K562 (cell line): ENCODE measurements around the gene MTREX.

ENCODE experiments used
- ADNP ChIP-seq: fragments of 200-800 bp; sonication (Bioruptor generic); IDR thresholded peaks from 2 replicates; pipeline ENCODE4 v1.6.1; 2016; ENCODE audit warnings: missing genetic modification characterization, missing compliant biosample characterization
- DDX20 ChIP-seq: fragments of 450-650 bp; IDR thresholded peaks from 2 replicates; pipeline ENCODE4 v1.6.1; 2016; ENCODE audit warnings: missing genetic modification characterization, low read depth, mild to moderate bottlenecking, missing compliant biosample characterization, moderate library complexity
- EP300 ChIP-seq: IDR thresholded peaks from 2 replicates; pipeline ENCODE4 v1.6.1; 2012; ENCODE audit warnings: low read length, improper control_type of control experiment
- ETV5 ChIP-seq: sonication (generic); formaldehyde crosslinking; IDR thresholded peaks from 2 replicates; pipeline ENCODE4 v1.4.0; 2020; ENCODE audit warnings: low read depth, mild to moderate bottlenecking, missing genetic modification reagents
- FUS ChIP-seq: fragments of 200-400 bp; formaldehyde crosslinking; optimal IDR thresholded peaks from 2 replicates; pipeline ENCODE3; 2017; ENCODE audit warnings: low read depth, low read length
- GATAD2A ChIP-seq: fragments of 450-650 bp; IDR thresholded peaks from 2 replicates; pipeline ENCODE4 v1.6.1; 2017
- MYC ChIP-seq, 2 experiments: fragments of 250-450 bp in 1 of 2; sonication (Bioruptor Pico) in 1 of 2; IDR thresholded peaks; 2 replicates each; pipeline versions ENCODE4 v1.5.1 to v1.6.1; 2012 to 2021; ENCODE audit warnings: low read depth in 2 of 2, borderline replicate concordance in 1 of 2, improper control_type of control experiment in 1 of 2, low read length in 1 of 2, mild to moderate bottlenecking in 1 of 2, moderate library complexity in 1 of 2
- MYNN ChIP-seq, 2 experiments: sonication (generic); formaldehyde crosslinking in 1 of 2; IDR thresholded peaks; 2 replicates each; pipeline versions ENCODE4 v1.5.0 to v1.6.1; 2016 to 2020; ENCODE audit warnings: antibody characterized with exemption in 1 of 2, missing genetic modification reagents in 1 of 2
- POLR2A ChIP-seq: fragments of 450-650 bp; conservative IDR thresholded peaks from 2 replicates; pipeline ENCODE4 v1.6.1; 2016
- POLR2AphosphoS5 ChIP-seq: IDR thresholded peaks from 2 replicates; pipeline ENCODE4 v1.6.1; 2011; ENCODE audit warnings: mild to moderate bottlenecking, low read depth, low read length, moderate library complexity; ENCODE audit not compliant: control insufficient read depth, insufficient read depth
- RBM39 ChIP-seq: fragments of 200-400 bp; formaldehyde crosslinking; optimal IDR thresholded peaks from 2 replicates; pipeline ENCODE3; 2018; ENCODE audit warnings: low read depth, low read length
- SMAD3 ChIP-seq: fragments of 450-650 bp; formaldehyde crosslinking; conservative IDR thresholded peaks from 2 replicates; pipeline ENCODE4 v1.4.0; 2020; ENCODE audit warnings: mild to moderate bottlenecking
- ZKSCAN8 ChIP-seq: fragments of 200-800 bp; sonication (Bioruptor generic); IDR thresholded peaks from 2 replicates; pipeline ENCODE4 v1.6.1; 2016; ENCODE audit warnings: missing genetic modification characterization, missing compliant biosample characterization
- TF ChIP-seq, protein P1 (sequence below): IDR thresholded peaks from 2 replicates; pipeline ENCODE4 v1.6.1; 2011; ENCODE audit not compliant: insufficient read length; ENCODE audit errors: extremely low read depth

DNA sequence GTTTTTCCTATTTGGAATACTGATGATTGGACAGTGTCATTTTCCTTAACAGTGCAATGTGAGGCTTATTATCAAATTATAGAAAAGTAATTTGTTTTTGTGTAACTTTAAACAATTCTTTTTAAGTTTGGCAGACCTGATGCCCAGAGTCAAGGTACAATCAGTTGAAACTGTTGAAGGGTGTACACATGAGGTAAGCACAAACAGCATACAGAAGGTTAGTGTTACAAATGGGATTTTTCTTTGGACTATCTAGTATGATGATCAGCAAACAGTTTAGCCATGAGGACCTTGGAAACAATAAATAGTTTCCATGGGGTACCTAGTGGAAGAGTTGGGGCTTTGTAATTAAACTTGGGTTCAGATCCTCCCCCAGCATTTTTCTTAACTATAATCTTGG, 16.2 kb downstream of the MTREX start:
- TF ChIP-seq SMAD3 (CRISPR knock-in tag), result no peak
- no peak for TF ChIP-seq POLR2AphosphoS5
- TF ChIP-seq EP300, result no peak
- no peak for TF ChIP-seq ADNP (tag)
- TF ChIP-seq, protein P1, sequence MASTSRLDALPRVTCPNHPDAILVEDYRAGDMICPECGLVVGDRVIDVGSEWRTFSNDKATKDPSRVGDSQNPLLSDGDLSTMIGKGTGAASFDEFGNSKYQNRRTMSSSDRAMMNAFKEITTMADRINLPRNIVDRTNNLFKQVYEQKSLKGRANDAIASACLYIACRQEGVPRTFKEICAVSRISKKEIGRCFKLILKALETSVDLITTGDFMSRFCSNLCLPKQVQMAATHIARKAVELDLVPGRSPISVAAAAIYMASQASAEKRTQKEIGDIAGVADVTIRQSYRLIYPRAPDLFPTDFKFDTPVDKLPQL, result no peak
- TF ChIP-seq DDX20, result no peak
- no peak for TF ChIP-seq FUS
- TF ChIP-seq GATAD2A, result no peak
- no peak for TF ChIP-seq POLR2A
- TF ChIP-seq ETV5 (CRISPR knock-in tag), result no peak
- no peak for TF ChIP-seq MYC (IDR thresholded peaks at IDR 0.05; ENCODE audit: low read depth, low read length)
- no peak for TF ChIP-seq MYC (CRISPR knock-in tag; IDR thresholded peaks at IDR 0.05; ENCODE audit: borderline replicate concordance, low read depth)
- TF ChIP-seq MYNN (IDR thresholded peaks at IDR 0.05), result no peak
- no peak for TF ChIP-seq MYNN (CRISPR knock-in tag; IDR thresholded peaks at IDR 0.05)
- TF ChIP-seq ZKSCAN8, result no peak
- TF ChIP-seq RBM39, result no peak
